Tongue (tissue), 2 donors: ENCODE measurements around the gene PDSS2. TPM values are rescaled to one million over a fixed set of nuclear protein-coding genes. Genes with fewer than 3 reads are reported as not detected.
"Not testable (repeated sequence)": the region's sequence is repeated elsewhere in the genome, so short reads cannot be mapped to it uniquely, and the experiment has no call there.

ENCODE experiments used
- DNase-seq: peaks from one replicate; pipeline ENCODE4 v3.0.0-alpha.2; 2015
- total RNA-seq: library from RNA; depleted of rRNA; stranded (reverse); fragments of >200 nt; gene quantifications from one replicate; pipeline ENCODE4 v1.2.3, GENCODE V29; 2014

Gene PDSS2
- total RNA-seq, 1 donor from 2014 or later: 11.6 TPM

- no peak for DNase-seq
Measured at GRCh38 chr6:107154801-107155160, 304.6 kb downstream of the PDSS2 start.

- peak; percentile 35 for DNase-seq
Measured at GRCh38 chr6:107154131-107154800, 305.1 kb downstream of the PDSS2 start.

DNA sequence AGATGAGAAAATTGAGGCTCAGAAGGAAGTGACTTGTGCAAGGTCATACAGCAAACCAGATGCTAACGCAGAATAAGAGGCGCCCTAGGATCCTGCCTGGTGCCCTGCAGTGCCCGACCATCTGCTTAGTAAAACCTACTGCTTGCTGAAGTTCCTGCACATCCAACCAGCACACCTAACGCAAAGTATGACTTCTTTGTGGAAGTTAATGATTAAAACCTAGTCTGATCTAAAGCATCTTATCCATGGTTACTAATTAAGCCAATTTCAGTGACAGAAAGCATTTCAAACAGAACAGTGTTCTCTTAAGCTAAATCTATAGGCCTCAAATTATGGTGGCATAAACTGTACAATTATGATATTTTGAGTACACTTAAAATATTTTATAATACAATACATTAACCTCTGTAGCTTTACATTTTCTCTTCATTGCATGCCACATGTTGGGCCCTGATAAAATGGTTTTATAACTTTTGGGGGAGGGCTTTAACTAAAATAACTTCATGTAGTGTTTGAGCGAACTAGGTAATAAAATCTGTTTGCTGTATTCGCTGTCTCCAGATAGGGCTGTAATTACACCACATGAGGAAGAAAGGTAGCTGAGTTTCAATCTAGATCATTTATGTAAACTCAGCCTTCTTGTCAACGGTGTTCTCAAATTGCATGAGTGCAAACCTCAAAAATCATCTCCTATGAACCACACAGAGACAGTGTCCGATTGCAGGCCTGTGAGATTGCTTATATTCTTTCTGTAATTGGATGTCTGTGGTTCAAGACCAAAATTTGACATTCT lies 306.5 kb downstream of the PDSS2 start:
- no peak for DNase-seq

- DNase-seq: no peak
Measured at GRCh38 chr6:107144666-107145065, 314.7 kb downstream of the PDSS2 start.

- no peak for DNase-seq
Measured at GRCh38 chr6:107144014-107144413, 315.4 kb downstream of the PDSS2 start.

- DNase-seq: no peak
Measured at GRCh38 chr6:107140581-107140980, 318.8 kb downstream of the PDSS2 start.

DNA sequence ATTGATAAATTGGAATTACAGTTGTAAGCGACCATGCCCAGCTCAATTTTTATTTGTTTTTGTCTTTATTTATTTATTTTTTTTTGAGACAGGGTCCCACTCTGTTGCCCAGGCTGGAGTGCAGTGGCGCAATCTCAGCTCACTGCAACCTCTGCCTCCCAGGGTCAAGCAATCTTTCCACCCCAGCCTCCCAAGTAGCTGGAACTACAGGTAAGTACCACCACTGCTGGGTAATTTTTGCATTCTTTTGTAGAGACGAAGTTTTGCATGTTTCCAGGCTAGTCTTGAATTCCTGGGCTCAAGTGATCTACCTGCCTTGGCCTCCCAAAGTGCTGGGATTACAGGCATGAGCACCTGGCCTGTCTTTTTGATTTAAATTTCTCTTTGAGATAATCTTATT lies 323.0 kb downstream of the PDSS2 start:
- DNase-seq: not testable (repeated sequence)

GRCh38 chr6:107135048-107135680 lies 324.2 kb downstream of the PDSS2 start:
- DNase-seq: not testable (repeated sequence)

DNA sequence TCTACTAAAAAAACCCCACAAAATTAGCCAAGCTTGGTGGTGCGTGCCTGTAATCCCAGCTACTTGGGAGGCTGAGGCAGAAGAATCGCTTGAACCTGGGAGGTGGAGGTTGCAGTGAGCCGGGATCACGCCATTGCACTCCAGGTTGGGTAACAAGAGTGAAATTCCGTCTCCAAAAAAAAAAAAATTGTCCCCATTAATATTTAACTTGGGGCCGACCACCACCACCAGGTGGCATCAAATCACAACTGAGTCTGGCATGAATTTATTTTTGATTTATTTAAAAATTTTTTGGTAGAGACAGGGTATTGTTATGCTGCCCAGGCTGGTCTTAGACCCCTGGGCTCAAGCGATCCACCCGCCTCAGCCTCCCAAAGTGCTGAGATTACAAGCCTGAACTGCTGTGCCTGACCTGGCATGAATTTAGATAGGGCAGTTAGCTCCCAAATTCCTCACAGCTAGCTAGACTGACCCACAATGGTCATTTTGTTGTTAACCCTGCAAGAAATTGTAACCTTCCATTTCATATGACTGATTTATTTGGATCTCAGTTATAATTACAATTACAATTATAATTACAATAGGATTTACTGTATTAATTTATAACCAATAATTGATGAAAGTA lies 326.9 kb downstream of the PDSS2 start:
- DNase-seq: peak; percentile 66

DNA sequence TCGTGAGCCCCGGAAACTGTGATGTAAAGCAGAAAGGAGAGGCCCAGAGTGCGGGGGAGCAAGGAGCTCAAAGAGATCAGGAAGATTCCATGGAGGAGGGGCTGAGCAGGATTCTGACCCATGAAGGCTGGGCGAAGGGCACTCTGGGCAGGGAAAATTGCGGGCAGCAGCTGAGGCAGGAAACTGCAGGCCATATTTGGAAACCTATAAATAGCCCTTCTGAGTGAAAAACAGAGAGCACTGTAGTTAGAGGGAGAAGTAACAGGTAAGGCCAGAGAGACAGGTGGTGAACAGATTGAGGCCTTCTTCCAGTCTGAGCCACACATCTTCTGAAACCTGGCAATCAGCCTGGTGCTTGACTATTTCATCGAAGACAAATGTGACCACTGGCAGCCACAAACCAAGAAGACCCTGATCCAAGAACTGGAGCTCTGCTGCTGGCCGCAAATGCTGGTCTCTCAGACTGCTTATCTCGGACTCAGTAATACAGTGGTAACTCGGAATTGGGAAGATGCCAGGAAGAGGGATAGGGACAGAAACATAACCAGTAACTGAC lies 329.9 kb downstream of the PDSS2 start:
- peak; percentile 20 for DNase-seq

DNA sequence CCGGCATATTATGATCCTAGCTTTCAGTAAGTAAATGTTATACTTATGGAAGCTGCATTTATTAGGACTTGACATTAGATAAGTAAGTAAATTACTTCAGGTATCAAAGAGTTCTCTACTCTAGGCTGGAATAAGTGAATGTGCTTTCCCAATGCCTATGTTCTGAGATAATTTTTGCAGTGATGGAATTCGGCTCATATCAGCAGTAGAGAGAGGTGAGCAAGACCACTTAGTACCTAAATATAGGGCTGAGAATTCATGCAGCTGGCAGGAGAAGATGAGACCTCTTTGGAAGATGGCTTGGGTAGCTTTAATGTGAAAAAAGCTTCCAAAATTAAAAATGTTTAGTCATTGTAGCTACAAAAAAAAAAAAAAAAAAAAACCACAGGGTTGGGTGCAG lies 330.8 kb downstream of the PDSS2 start:
- no peak for DNase-seq

GRCh38 chr6:107128175-107128574 lies 331.2 kb downstream of the PDSS2 start:
- no peak for DNase-seq

DNA sequence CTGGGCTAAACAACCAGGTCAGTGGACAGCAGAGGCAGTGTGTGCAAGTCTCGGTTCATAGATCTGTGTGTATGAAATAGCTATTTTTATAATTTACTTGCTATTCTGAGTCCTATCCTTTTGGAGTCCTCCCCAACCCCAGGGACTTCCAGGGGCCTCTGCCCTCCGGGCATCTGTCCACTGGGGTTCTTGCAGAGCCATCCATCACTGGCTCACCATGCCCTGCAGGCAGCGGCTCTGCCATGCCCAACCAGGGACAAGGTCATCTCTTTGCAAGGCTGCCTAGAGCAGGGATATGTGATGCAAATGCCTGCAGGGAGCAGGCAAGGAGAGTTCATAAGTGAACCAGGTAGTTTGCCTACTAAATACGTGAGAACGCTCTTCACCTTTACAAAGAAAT lies 333.6 kb downstream of the PDSS2 start:
- no peak for DNase-seq

DNA sequence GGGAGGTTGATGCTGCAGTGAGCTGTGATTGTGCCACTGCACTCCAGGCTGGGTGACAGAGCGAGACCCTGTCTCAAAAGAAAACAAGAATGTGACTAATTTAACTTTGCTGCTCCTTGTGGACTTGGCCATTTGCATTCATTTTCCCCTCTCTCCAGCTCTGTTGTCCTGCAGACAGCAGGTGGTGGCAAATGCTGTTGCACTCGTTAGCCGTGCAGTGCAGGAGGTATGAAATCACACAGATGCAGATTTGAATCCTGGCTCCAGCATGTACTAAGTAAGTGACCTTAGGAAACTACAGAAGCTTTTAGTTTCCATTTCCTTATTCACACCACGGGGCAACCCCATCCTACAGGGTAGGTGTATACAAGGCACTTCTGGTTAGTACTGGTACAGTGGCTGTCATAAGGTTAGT lies 334.4 kb downstream of the PDSS2 start:
- no peak for DNase-seq

- DNase-seq: no peak
Measured at GRCh38 chr6:107123501-107123900, 335.9 kb downstream of the PDSS2 start.

GRCh38 chr6:107122748-107123147 lies 336.6 kb downstream of the PDSS2 start:
- no peak for DNase-seq

GRCh38 chr6:107121964-107122495 lies 337.3 kb downstream of the PDSS2 start:
- no peak for DNase-seq

- no peak for DNase-seq
Measured at GRCh38 chr6:107121266-107121665, 338.1 kb downstream of the PDSS2 start.

DNA sequence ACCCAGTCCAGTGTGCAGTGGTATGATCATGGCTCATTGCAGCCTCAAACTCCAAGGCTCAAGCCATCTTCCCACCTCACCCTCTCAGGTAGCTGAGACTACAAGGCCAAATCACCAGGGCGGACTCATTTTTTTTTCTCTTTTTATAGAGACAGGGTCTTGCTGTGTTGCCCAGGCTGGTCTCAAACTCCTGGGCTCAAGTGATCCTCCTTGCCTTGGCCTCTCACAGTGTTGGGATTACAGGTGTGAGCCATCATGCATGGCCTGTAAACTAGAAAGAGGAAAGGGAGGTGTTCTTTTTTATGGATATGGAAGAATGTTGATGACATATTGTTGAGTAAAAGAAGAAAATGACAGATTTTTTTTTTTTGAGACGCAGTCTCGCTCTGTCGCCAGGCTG lies 339.0 kb downstream of the PDSS2 start:
- DNase-seq: no peak

DNA sequence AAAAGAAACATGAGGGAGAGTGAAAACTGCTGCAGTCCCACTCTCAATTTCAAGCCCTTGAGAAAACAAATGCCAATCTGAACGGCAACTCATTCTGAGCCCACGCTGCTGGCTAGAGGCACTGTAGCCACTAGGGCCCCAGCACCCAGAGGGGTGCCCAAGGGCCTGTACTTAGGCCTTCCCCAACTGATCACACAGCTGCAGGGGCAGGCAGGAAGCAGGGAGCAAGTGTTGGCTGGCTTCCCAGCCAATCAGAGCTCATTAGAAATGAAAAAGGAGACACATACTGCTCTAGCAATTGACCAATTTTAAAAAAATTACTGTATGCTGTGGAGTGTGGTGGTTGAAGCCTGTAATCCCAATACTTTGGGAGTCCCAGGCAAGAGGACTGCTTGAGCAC lies 340.4 kb downstream of the PDSS2 start:
- DNase-seq: no peak

DNA sequence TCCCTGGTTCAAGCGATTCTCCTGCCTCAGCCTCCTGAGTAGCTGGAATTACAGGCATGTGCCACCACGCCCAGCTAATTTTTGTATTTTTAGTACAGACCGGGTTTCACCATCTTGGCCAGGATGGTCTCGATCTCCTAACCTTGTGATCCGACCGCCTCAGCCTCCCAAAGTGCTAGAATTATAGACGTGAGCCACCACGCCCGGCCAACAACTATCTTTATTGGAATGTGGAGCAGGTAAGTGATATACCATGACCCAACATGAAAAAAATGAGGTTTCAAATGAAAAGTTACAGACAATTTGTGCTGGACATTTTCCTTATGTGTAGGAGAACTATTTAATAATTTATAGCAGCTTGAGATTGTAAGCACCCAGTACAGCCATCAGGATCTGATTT lies 340.8 kb downstream of the PDSS2 start:
- DNase-seq: not testable (repeated sequence)

GRCh38 chr6:107116931-107117330 lies 342.4 kb downstream of the PDSS2 start:
- DNase-seq: no peak
